A673 (cell line): Measurements from ENCODE around the gene FAM234B.

Experiments
- CTCF ChIP-seq: fragments of 300-800, 200-600 bp; sonication (generic); conservative IDR thresholded peaks from 2 replicates; pipeline ENCODE4 v1.5.1; 2017; ENCODE audit warnings: low read depth, mild to moderate bottlenecking, antibody characterized with exemption, low read length, moderate library complexity, mixed read lengths
- EZH2 ChIP-seq: fragments of 200-600 bp; sonication (generic); IDR thresholded peaks from 2 replicates; pipeline ENCODE4 v1.6.1; 2017; ENCODE audit warnings: borderline replicate concordance, low read depth, mild to moderate bottlenecking, mixed read lengths, antibody characterized with exemption, low read length; ENCODE audit not compliant: poor library complexity, severe bottlenecking

DNA sequence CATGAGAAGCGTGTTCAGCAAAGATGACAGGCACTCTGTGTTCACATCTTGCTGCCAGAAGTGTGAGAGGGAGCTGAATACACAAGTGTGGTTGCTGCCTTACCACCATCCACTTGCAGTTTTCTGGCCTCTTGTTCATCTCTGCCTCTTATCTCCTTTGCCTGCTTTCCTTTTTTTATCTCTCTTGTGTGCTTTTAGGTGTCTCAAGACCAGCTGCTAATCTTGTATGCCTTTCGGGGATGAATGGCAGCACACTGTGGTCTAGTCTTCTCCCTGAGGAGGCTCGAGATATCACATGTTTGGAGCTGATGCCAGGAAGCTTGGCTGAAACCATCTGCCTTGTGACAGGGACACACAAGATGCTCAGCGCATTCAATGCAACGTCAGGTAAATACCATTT lies 17.2 kb downstream of the FAM234B start:
- TF ChIP-seq CTCF (no peak), EZH2 (no peak)
